Measurements from ENCODE around the gene CDC25B.
A peak's percentile ranks its signal among the peaks of the same experiment; 100 is the strongest.
"Not testable (repeated sequence)": the region's sequence is repeated elsewhere in the genome, so short reads cannot be mapped to it uniquely, and the experiment has no call there.

Gene CDC25B

GRCh38 chr20:3842348-3842930, 46.3 kb downstream of the CDC25B start:
- no peak for DNase-seq

GRCh38 chr20:3843490-3843889, 47.4 kb downstream of the CDC25B start:
- DNase-seq = no peak

- not testable (repeated sequence) for DNase-seq
Observed at GRCh38 chr20:3843990-3844619, 48.0 kb downstream of the CDC25B start.

- peak; percentile 87 for DNase-seq
Observed at GRCh38 chr20:3846378-3846739, 50.2 kb downstream of the CDC25B start.

- DNase-seq = no peak
Observed at GRCh38 chr20:3846740-3847428, 50.8 kb downstream of the CDC25B start, which contains the start of gene MAVS. TSS of gene MAVS (plus strand) at chr20:3846834. CDS start at chr20:3854625, 7,791 bp downstream.

GRCh38 chr20:3847429-3847940, 51.4 kb downstream of the CDC25B start:
- DNase-seq = peak; percentile 3

- no peak for DNase-seq
Observed at GRCh38 chr20:3848565-3848964, 52.5 kb downstream of the CDC25B start.

GRCh38 chr20:3854462-3854871, 58.4 kb downstream of the CDC25B start:
- DNase-seq = no peak

Data from CD4-positive, alpha-beta T cell treated with Interleukin-21 for 1 hour (primary cell).